HCT116 (cell line): Measurements from ENCODE around the gene MAB21L3. TPM values are rescaled to one million over a fixed set of nuclear protein-coding genes. Genes with fewer than 3 reads are reported as not detected.

Source experiments
- ATAC-seq: fragments of 200-7000 bp; cut with Tn5 transposase; 2 replicates; pipeline ENCODE4 v1.9.1; 2020; ENCODE audit warnings: mild to moderate bottlenecking, moderate library complexity
- BruUV-seq: library from RNA; stranded (reverse); fragments of 400-500 nt; replicated peaks from 2 replicates; lab custom pipeline; 2021; lab: Mats Ljungman, UMichigan
- CTCF ChIA-PET: fragments of 300-600 bp; sonication (Branson Sonifier 250); formaldehyde crosslinking; loops from one replicate; lab custom pipeline; 2021; ENCODE audit warnings: antibody characterized with exemption; lab: Charles Lee
- POLR2A ChIA-PET: fragments of 300-600, 350-600 bp; sonication (Branson Sonifier 250); formaldehyde crosslinking; loops from one replicate; lab custom pipeline; 2021; ENCODE audit warnings: antibody characterized with exemption; lab: Charles Lee
- RAD21 ChIA-PET, 2 experiments: fragments of 300-600 bp; sonication (Branson Sonifier 250); formaldehyde crosslinking; loops; one replicate each; lab custom pipeline; 2023; ENCODE audit warnings: low total read pairs in 2 of 2; ENCODE audit not compliant: uncharacterized antibody in 2 of 2, unreplicated experiment in 2 of 2, low non-redundant PET in 1 of 2; lab: Charles Lee
- DNase-seq: peaks from one replicate; pipeline ENCODE4 v3.0.0-alpha.2; 2010; ENCODE audit warnings: low read depth, low spot score
- H2AFZ ChIP-seq: fragments of 200-600 bp; shearing (Covaris generic), sonication (generic); 2 replicates; pipeline ENCODE4 v1.6.1; 2017; ENCODE audit warnings: low read depth, mixed run types, mixed read lengths, antibody characterized with exemption, low read length; ENCODE audit not compliant: poor library complexity, severe bottlenecking
- H3K27ac ChIP-seq: 2 replicates; pipeline ENCODE4 v1.5.1; 2012; ENCODE audit warnings: low read depth, low read length
- H3K27me3 ChIP-seq: fragments of 200-600 bp; sonication (generic); 2 replicates; pipeline ENCODE4 v1.6.1; 2016; ENCODE audit warnings: mixed run types, low read length, mixed read lengths; ENCODE audit not compliant: insufficient read depth
- H3K36me3 ChIP-seq, 2 experiments: fragments of 200-500 bp in 1 of 2; fragments of 200-600 bp in 1 of 2; sonication (Bioruptor generic) in 1 of 2; sonication (generic) in 1 of 2; 2 replicates each; pipeline versions ENCODE4 v1.5.1 to v1.6.1; 2014 to 2016; ENCODE audit warnings: low read length in 2 of 2, inconsistent platforms in 1 of 2, mixed read lengths in 1 of 2, mixed run types in 1 of 2; ENCODE audit not compliant: insufficient read depth in 2 of 2, control insufficient read depth in 1 of 2
- H3K4me1 ChIP-seq, 2 experiments: fragments of 200-600 bp in 1 of 2; sonication (generic) in 1 of 2; 2 replicates each; pipeline versions ENCODE4 v1.5.1 to v1.6.1; 2012 to 2017; ENCODE audit warnings: low read length in 2 of 2, inconsistent platforms in 1 of 2, mild to moderate bottlenecking in 1 of 2, mixed read lengths in 1 of 2, mixed run types in 1 of 2, moderate library complexity in 1 of 2; ENCODE audit not compliant: insufficient read depth in 2 of 2, control insufficient read depth in 1 of 2
- H3K4me2 ChIP-seq: fragments of 200-600 bp; sonication (generic); 2 replicates; pipeline ENCODE4 v1.6.1; 2017; ENCODE audit warnings: mixed run types, low read length, mixed read lengths
- H3K4me3 ChIP-seq, 2 experiments: fragments of 200-600 bp in 1 of 2; sonication (generic) in 1 of 2; replicated peaks in 1 of 2; 2 replicates each; pipeline ENCODE4 v1.5.1; 2011 to 2016; ENCODE audit warnings: low read length in 2 of 2, control low read depth in 1 of 2, low read depth in 1 of 2, mild to moderate bottlenecking in 1 of 2, mixed read lengths in 1 of 2, mixed run types in 1 of 2
- H3K79me2 ChIP-seq: fragments of 200-600 bp; sonication (generic); 2 replicates; pipeline ENCODE4 v1.6.1; 2017; ENCODE audit warnings: mild to moderate bottlenecking, mixed run types, low read length, moderate library complexity, mixed read lengths; ENCODE audit not compliant: insufficient read depth
- H3K9ac ChIP-seq: fragments of 200-600 bp; sonication (generic); 2 replicates; pipeline ENCODE4 v1.6.1; 2016; ENCODE audit warnings: low read length, mixed read lengths
- H3K9me2 ChIP-seq: fragments of 200-600 bp; sonication (generic), shearing (Covaris generic); 2 replicates; pipeline ENCODE4 v1.6.1; 2017; ENCODE audit warnings: mixed run types, mild to moderate bottlenecking, moderate library complexity; ENCODE audit not compliant: insufficient read depth
- H3K9me3 ChIP-seq, 2 experiments: fragments of 200-500 bp in 1 of 2; fragments of 200-600 bp in 1 of 2; sonication (Bioruptor generic) in 1 of 2; sonication (generic) in 1 of 2; 2 replicates each; pipeline ENCODE4 v1.6.1; 2014 to 2017; ENCODE audit warnings: low read length in 2 of 2, mixed read lengths in 2 of 2, inconsistent platforms in 1 of 2, low read depth in 1 of 2, mild to moderate bottlenecking in 1 of 2, mixed run types in 1 of 2, moderate library complexity in 1 of 2; ENCODE audit not compliant: control insufficient read depth in 1 of 2, insufficient read depth in 1 of 2
- H4K20me1 ChIP-seq: fragments of 200-600 bp; sonication (generic), shearing (Covaris generic); 2 replicates; pipeline ENCODE4 v1.6.1; 2017; ENCODE audit warnings: mixed run types, mild to moderate bottlenecking, moderate library complexity; ENCODE audit not compliant: insufficient read depth
- CTCF ChIP-seq, 3 experiments: fragments of 200-600 bp in 1 of 3; sonication (generic) in 1 of 3; IDR thresholded peaks in 2 of 3; conservative IDR thresholded peaks in 1 of 3; 2 replicates each; pipeline ENCODE4 v1.5.1; 2012 to 2017; ENCODE audit warnings: low read depth in 2 of 3, low read length in 2 of 3, antibody characterized with exemption in 1 of 3, borderline replicate concordance in 1 of 3, control low read depth in 1 of 3, mild to moderate bottlenecking in 1 of 3, mixed read lengths in 1 of 3, mixed run types in 1 of 3, moderate library complexity in 1 of 3; ENCODE audit not compliant: insufficient read depth in 1 of 3
- EGR1 ChIP-seq: IDR thresholded peaks from 2 replicates; pipeline ENCODE4 v1.6.1; 2012; ENCODE audit warnings: low read depth
- EZH2phosphoT487 ChIP-seq: fragments of 200-600 bp; IDR thresholded peaks from 2 replicates; pipeline ENCODE4 v1.6.1; 2018; ENCODE audit warnings: antibody characterized with exemption, borderline replicate concordance
- FOSL1 ChIP-seq: IDR thresholded peaks from 2 replicates; pipeline ENCODE4 v1.6.1; 2012; ENCODE audit warnings: low read depth
- SIN3A ChIP-seq: IDR thresholded peaks from 2 replicates; pipeline ENCODE4 v1.6.1; 2012; ENCODE audit warnings: low read depth
- SP1 ChIP-seq: IDR thresholded peaks from 2 replicates; pipeline ENCODE4 v1.6.1; 2012; ENCODE audit warnings: low read depth
- TCF7L2 ChIP-seq: IDR thresholded peaks from 2 replicates; pipeline ENCODE4 v1.7.0; 2011; ENCODE audit warnings: borderline replicate concordance, inconsistent platforms; ENCODE audit not compliant: insufficient read depth, insufficient read length; ENCODE audit errors: extremely low read depth
- ZBTB33 ChIP-seq: IDR thresholded peaks from 2 replicates; pipeline ENCODE4 v1.6.1; 2011; ENCODE audit warnings: mild to moderate bottlenecking, low read length, moderate library complexity; ENCODE audit not compliant: insufficient replicate concordance; ENCODE audit errors: extremely low read depth
- intact Hi-C: fragments of 100-400 bp; cut with micrococcal nuclease; formaldehyde crosslinking; loops from 2 replicates; pipeline ENCODE4 v1.10.0; 2022
- total RNA-seq: library from RNA; stranded (reverse); gene quantifications from one replicate; pipeline ENCODE4 v1.2.1, GENCODE V29; 2021; ENCODE audit not compliant: unreplicated experiment

The MAB21L3 gene
- total RNA-seq, 1 experiment from 2014 or later: not detected

- Histone ChIP-seq H3K27ac (no peak overlapping the region), H3K27me3 (no peaks in the 10 kb centered on the region), H3K4me3 (no peak overlapping the region), H3K9me3 (no peaks in the 10 kb centered on the region), H3K79me2 (no peaks in the 10 kb centered on the region), H2AFZ (no peak overlapping the region), H3K9ac (no peak overlapping the region), H3K4me2 (no peak overlapping the region), H3K36me3 (no peaks in the 10 kb centered on the region)
- BruUV-seq: no TSS peak
- DNase-seq: no peak
- POLR2A ChIA-PET: no interaction called here
- RAD21 ChIA-PET: no interaction called here
- CTCF ChIA-PET: no interaction called here
- TF ChIP-seq SP1 (no peak), CTCF (IDR thresholded peaks at IDR 0.05 in 2 of 3, conservative IDR thresholded peaks at IDR 0.05 in 1 of 3; ENCODE audit: borderline replicate concordance in 1 of 3, insufficient read depth in 1 of 3, low read depth in 2 of 3, low read length in 2 of 3) (no peak)
- TF ChIP-seq, all 23 proteins: peak for 0
- Histone ChIP-seq H3K9me2 (no peaks in the 10 kb centered on the region), H4K20me1 (no peaks in the 10 kb centered on the region), H3K4me1 (no peaks in the 10 kb centered on the region)
- no peak for ATAC-seq
- intact Hi-C loops: no loop called here
Measured at GRCh38 chr1:116095027-116095426, 16.2 kb upstream of the MAB21L3 start.

- H3K4me1 ChIP-seq: no peaks in the 10 kb centered on the region
- H3K9me2 ChIP-seq: no peaks in the 10 kb centered on the region
- no peaks in the 10 kb centered on the region for H3K36me3 ChIP-seq
- H4K20me1 ChIP-seq: no peaks in the 10 kb centered on the region
- ChIA-PET CTCF (interaction anchor here (0.7 kb wide), 1 partner anchor 62 kb away, joined by 3 read pairs; no protein-coding TSS in a partner anchor), RAD21 (no interaction called here)
- no peak overlapping the region for H2AFZ ChIP-seq
- no peak overlapping the region for H3K4me3 ChIP-seq
- no peak overlapping the region for H3K27ac ChIP-seq
- H3K4me2 ChIP-seq: no peak overlapping the region
- no TSS peak for BruUV-seq
- no peak overlapping the region for H3K9ac ChIP-seq
- DNase-seq: no peak
- no peak for TF ChIP-seq TCF7L2
- TF ChIP-seq EGR1: no peak
- no peak for TF ChIP-seq FOSL1
- TF ChIP-seq SIN3A: no peak
- no peak for TF ChIP-seq EZH2phosphoT487
- no peak for TF ChIP-seq ZBTB33
- TF ChIP-seq, all 23 proteins: peak for 0
- POLR2A ChIA-PET: no interaction called here
- ATAC-seq: no peak
- no peaks in the 10 kb centered on the region for H3K79me2 ChIP-seq
- H3K27me3 ChIP-seq: no peaks in the 10 kb centered on the region
- intact Hi-C loops: no loop called here
- no peaks in the 10 kb centered on the region for H3K9me3 ChIP-seq
Measured at GRCh38 chr1:116096013-116096618, 15.1 kb upstream of the MAB21L3 start.
